HepG2 (cell line): ENCODE measurements around the gene TMX2. TPM values are rescaled to one million over a fixed set of nuclear protein-coding genes. Genes with fewer than 3 reads are reported as not detected.

Experiments used
- ATAC-seq: fragments of 200-7000 bp; cut with Tn5 transposase; 3 replicates; pipeline ENCODE4 v1.9.1; 2020; ENCODE audit warnings: mild to moderate bottlenecking, moderate library complexity
- BruUV-seq: library from RNA; stranded (reverse); fragments of 400-500 nt; replicated peaks from 2 replicates; lab custom pipeline; 2021; lab: Mats Ljungman, UMichigan
- CTCF ChIA-PET: fragments of 300-600 bp; formaldehyde crosslinking; extraction: SDS; loops from one replicate; lab custom pipeline; 2021; ENCODE audit warnings: low total read pairs, inconsistent platforms, low intra/inter-chr PET ratio; lab: Yijun Ruan, JAX
- POLR2A ChIA-PET: fragments of 350-600 bp; sonication (Branson Sonifier 250); formaldehyde crosslinking; loops from one replicate; lab custom pipeline; 2020; ENCODE audit warnings: antibody characterized with exemption, inconsistent platforms; lab: Yijun Ruan, JAX
- DNase-seq: peaks from one replicate; pipeline ENCODE4 v3.0.0-alpha.2; 2015; ENCODE audit warnings: low spot score
- FAIRE-seq: peaks from 3 replicates; lab custom pipeline; 2011; peaks lifted over from hg19 to GRCh38; lab: Jason Lieb, UNC
- H2AFZ ChIP-seq: one replicate; pipeline ENCODE4 v1.6.1; 2011; ENCODE audit warnings: low read length, inconsistent platforms
- H3K27ac ChIP-seq: fragments of 300-600 bp; 3 replicates; pipeline ENCODE4 v1.8.0; 2011; ENCODE audit warnings: mixed run types, mild to moderate bottlenecking, mixed read lengths, low read length, inconsistent platforms; ENCODE audit not compliant: insufficient read depth; ENCODE audit errors: extremely low read length
- H3K27me3 ChIP-seq, 2 experiments: fragments of 200-600 bp in 1 of 2; 2 replicates in 1 of 2; 3 replicates in 1 of 2; pipeline versions ENCODE4 v1.6.0 to v1.8.0; 2011; ENCODE audit warnings: low read length in 2 of 2, mild to moderate bottlenecking in 2 of 2, moderate library complexity in 2 of 2, inconsistent platforms in 1 of 2; ENCODE audit not compliant: insufficient read depth in 2 of 2, control insufficient read depth in 1 of 2
- H3K36me3 ChIP-seq, 2 experiments: fragments of 200-600 bp in 1 of 2; replicated peaks in 1 of 2; 2 replicates in 1 of 2; 3 replicates in 1 of 2; pipeline versions ENCODE4 v1.5.1 to v1.8.0; 2011; ENCODE audit warnings: low read length in 2 of 2, inconsistent platforms in 1 of 2; ENCODE audit not compliant: insufficient read depth in 2 of 2, control insufficient read depth in 1 of 2
- H3K4me1 ChIP-seq: 2 replicates; pipeline ENCODE4 v1.5.1; 2012; ENCODE audit warnings: low read length, inconsistent platforms; ENCODE audit not compliant: insufficient read depth
- H3K4me2 ChIP-seq: 2 replicates; pipeline ENCODE4 v1.6.0; 2011; ENCODE audit warnings: low read depth, low read length, inconsistent platforms
- H3K4me3 ChIP-seq, 3 experiments: fragments of 200-600 bp in 1 of 3; sonication (generic), shearing (Covaris generic) in 1 of 3; replicated peaks in 1 of 3; 2 replicates each; pipeline ENCODE4 v1.5.1; 2011 to 2016; ENCODE audit warnings: low read length in 3 of 3, inconsistent platforms in 2 of 3, low read depth in 2 of 3, mild to moderate bottlenecking in 2 of 3, control low read depth in 1 of 3, mixed read lengths in 1 of 3; ENCODE audit not compliant: insufficient read depth in 1 of 3
- H3K79me2 ChIP-seq: one replicate; pipeline ENCODE4 v1.6.1; 2011; ENCODE audit warnings: low read length, inconsistent platforms; ENCODE audit not compliant: insufficient read depth
- H3K9ac ChIP-seq: 2 replicates; pipeline ENCODE4 v1.6.0; 2011; ENCODE audit warnings: mild to moderate bottlenecking, low read depth, low read length, inconsistent platforms; ENCODE audit not compliant: insufficient read depth
- H3K9me3 ChIP-seq: 2 replicates; pipeline ENCODE4 v1.5.1; 2012; ENCODE audit warnings: mild to moderate bottlenecking, low read length
- H4K20me1 ChIP-seq: 2 replicates; pipeline ENCODE4 v1.6.0; 2011; ENCODE audit warnings: inconsistent platforms, mild to moderate bottlenecking, low read length, moderate library complexity; ENCODE audit not compliant: insufficient read depth
- ARNT ChIP-seq: fragments of 450-650 bp; IDR thresholded peaks from 2 replicates; pipeline ENCODE4 v1.6.1; 2017
- ATF1 ChIP-seq: IDR thresholded peaks from 2 replicates; pipeline ENCODE4 v1.6.1; 2016; ENCODE audit warnings: mild to moderate bottlenecking, control low read depth
- FOSL2 ChIP-seq: sonication (generic); formaldehyde crosslinking; IDR thresholded peaks from 2 replicates; pipeline ENCODE4 v1.4.0; 2020; ENCODE audit warnings: missing genetic modification reagents
- HDAC2 ChIP-seq: sonication (generic); formaldehyde crosslinking; IDR thresholded peaks from 2 replicates; pipeline ENCODE4 v1.4.0; 2020; ENCODE audit warnings: missing genetic modification reagents
- HMGA1 ChIP-seq: sonication (generic); formaldehyde crosslinking; conservative IDR thresholded peaks from 2 replicates; pipeline ENCODE4 v1.4.0; 2020; ENCODE audit warnings: missing genetic modification reagents
- KDM1A ChIP-seq: IDR thresholded peaks from 2 replicates; pipeline ENCODE4 v1.6.1; 2016; ENCODE audit warnings: missing compliant biosample characterization
- KMT2A ChIP-seq: sonication (generic); formaldehyde crosslinking; IDR thresholded peaks from 2 replicates; pipeline ENCODE4 v1.4.0; 2020; ENCODE audit warnings: missing genetic modification reagents
- MIXL1 ChIP-seq: IDR thresholded peaks from 2 replicates; pipeline ENCODE4 v1.6.1; 2016
- POGZ ChIP-seq: sonication (generic); formaldehyde crosslinking; IDR thresholded peaks from 2 replicates; pipeline ENCODE4 v1.4.0; 2020; ENCODE audit warnings: mild to moderate bottlenecking, missing genetic modification reagents
- RXRA ChIP-seq: sonication (generic); formaldehyde crosslinking; IDR thresholded peaks from 2 replicates; pipeline ENCODE4 v1.5.1; 2020; ENCODE audit warnings: missing genetic modification reagents
- TAF15 ChIP-seq: fragments of 200-400 bp; formaldehyde crosslinking; IDR thresholded peaks from one replicate; pipeline ENCODE4 v1.6.1; 2018; ENCODE audit warnings: mild to moderate bottlenecking, low read depth, low read length; ENCODE audit not compliant: poor library complexity, severe bottlenecking
- TEAD3 ChIP-seq: optimal IDR thresholded peaks from 2 replicates; pipeline ENCODE3; 2016; ENCODE audit warnings: borderline replicate concordance
- TOPORS ChIP-seq: sonication (generic); formaldehyde crosslinking; IDR thresholded peaks from 2 replicates; pipeline ENCODE4 v1.8.0; 2023; ENCODE audit warnings: mild to moderate bottlenecking, missing genetic modification reagents
- ZNF121 ChIP-seq: sonication (generic); formaldehyde crosslinking; IDR thresholded peaks from 2 replicates; pipeline ENCODE4 v1.5.0; 2020; ENCODE audit warnings: mild to moderate bottlenecking, missing genetic modification reagents
- ZNF761 ChIP-seq: sonication (generic); formaldehyde crosslinking; conservative IDR thresholded peaks from 2 replicates; pipeline ENCODE4 v1.4.0; 2020; ENCODE audit warnings: mild to moderate bottlenecking, missing genetic modification reagents
- WGBS: methylation state at CpG from one replicate; pipeline ENCODE4 v1.1.6; 2017; ENCODE audit warnings: low lambda C conversion rate; 5-methylcytosine and 5-hydroxymethylcytosine counted together
- in situ Hi-C: cut with HindIII; loops from 2 replicates; pipeline ENCODE4 v1.10.0; 2017; ENCODE audit warnings: low pct_unique_long_range_greater_than_20kb; ENCODE audit not compliant: extremely low pct_ligation_motif_present
- intact Hi-C: fragments of 100-400 bp; cut with micrococcal nuclease; formaldehyde crosslinking; loops from one replicate; pipeline ENCODE4 v1.10.0; 2022; ENCODE audit not compliant: unreplicated experiment
- polyA plus RNA-seq, 8 experiments: library from polyadenylated mRNA; depleted of rRNA in 3 of 8; stranded (reverse) in 7 of 8; unstranded in 1 of 8; fragments of >200 nt; fragmentation: Illumina TruSeq in 4 of 8; extraction: Trizol in 4 of 8; gene quantifications; 2 replicates each; pipeline versions ENCODE4 v1.2.1 to v1.2.3, GENCODE V29; 2011 to 2016; ENCODE audit warnings: low read depth in 4 of 8, missing spikeins in 1 of 8, mixed read lengths in 1 of 8; ENCODE audit not compliant: insufficient read depth in 1 of 8
- total RNA-seq, 5 experiments: library from RNA; depleted of rRNA; stranded (reverse); fragments of >200 nt; fragmentation: Illumina TruSeq; extraction: Trizol; gene quantifications; 2 replicates each; pipeline ENCODE4 v1.2.3, GENCODE V29; 2016; ENCODE audit warnings: low read depth in 1 of 5
- TF ChIP-seq, protein P1 (sequence below): sonication (generic); formaldehyde crosslinking; IDR thresholded peaks from 2 replicates; pipeline ENCODE4 v1.5.0; 2020; ENCODE audit warnings: mild to moderate bottlenecking, missing genetic modification reagents

TMX2 gene
- total and polyA plus RNA-seq, 2 of the 13 experiments (the other 11 are each of a cell fraction or from before 2014, with no cell fraction given): 84.5 to 129 TPM

DNA sequence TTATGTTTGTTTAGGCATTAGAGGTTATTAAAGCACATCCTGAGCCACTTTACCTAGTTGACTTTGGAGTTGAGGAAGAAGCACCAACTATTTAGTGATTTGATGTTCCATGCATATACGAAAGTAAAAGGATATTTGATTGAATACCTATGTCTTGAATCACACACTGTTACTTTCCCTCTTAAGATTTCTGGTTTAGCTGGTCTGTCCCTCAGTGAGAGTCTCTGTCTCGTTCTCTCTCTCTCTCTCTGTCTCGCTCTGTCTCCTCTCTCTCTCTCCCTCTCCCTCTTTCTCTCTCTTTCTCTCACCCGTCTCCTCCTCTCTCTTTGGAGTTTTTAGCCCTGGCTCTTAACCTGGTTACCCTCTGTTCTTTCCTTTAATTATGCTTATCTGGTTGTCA is 60.2 kb downstream of the TMX2 start:
- ATAC-seq: no peak
- BruUV-seq: no TSS peak
- CTCF ChIA-PET: no interaction called here
- in situ Hi-C loops (no loop called here), intact Hi-C loops (no loop called here)
- peaks cover 96% of the 10 kb centered on the region for H3K4me1 ChIP-seq
- no peak overlapping the region for H2AFZ ChIP-seq
- no peaks in the 10 kb centered on the region for H3K9me3 ChIP-seq
- H3K27ac ChIP-seq: no peak overlapping the region
- no peak for TF ChIP-seq ATF1 (CRISPR knock-in tag)
- TF ChIP-seq ARNT: no peak
- TF ChIP-seq RXRA (CRISPR knock-in tag): no peak
- TF ChIP-seq TEAD3: no peak
- TF ChIP-seq HDAC2 (CRISPR knock-in tag): no peak
- TF ChIP-seq KMT2A (CRISPR knock-in tag): no peak
- no peak for TF ChIP-seq KDM1A
- TF ChIP-seq TOPORS (CRISPR knock-in tag): no peak
- TF ChIP-seq HMGA1 (CRISPR knock-in tag): no peak
- no peak for TF ChIP-seq TAF15
- TF ChIP-seq MIXL1 (CRISPR knock-in tag): no peak
- no peak overlapping the region for H3K4me3 ChIP-seq
- POLR2A ChIA-PET: interaction anchor here (0.7 to 11.1 kb wide), 2 partner anchors 8 to 27 kb away, joined by 4 to 215 read pairs; partner anchors contain the start of gene CTNND1
- H3K27me3 ChIP-seq: no peaks in the 10 kb centered on the region
- H3K9ac ChIP-seq: no peak overlapping the region
- WGBS: 88% methylated on average over 4 of the region's 4 CpGs
- no peak overlapping the region for H3K4me2 ChIP-seq
- peaks cover 55% of the 10 kb centered on the region for H4K20me1 ChIP-seq
- H3K79me2 ChIP-seq: peaks cover 92% of the 10 kb centered on the region
- no peak for DNase-seq
- H3K36me3 ChIP-seq: no peaks in the 10 kb centered on the region; a peak in 4 of 5 replicates
- FAIRE-seq: no peak

DNA sequence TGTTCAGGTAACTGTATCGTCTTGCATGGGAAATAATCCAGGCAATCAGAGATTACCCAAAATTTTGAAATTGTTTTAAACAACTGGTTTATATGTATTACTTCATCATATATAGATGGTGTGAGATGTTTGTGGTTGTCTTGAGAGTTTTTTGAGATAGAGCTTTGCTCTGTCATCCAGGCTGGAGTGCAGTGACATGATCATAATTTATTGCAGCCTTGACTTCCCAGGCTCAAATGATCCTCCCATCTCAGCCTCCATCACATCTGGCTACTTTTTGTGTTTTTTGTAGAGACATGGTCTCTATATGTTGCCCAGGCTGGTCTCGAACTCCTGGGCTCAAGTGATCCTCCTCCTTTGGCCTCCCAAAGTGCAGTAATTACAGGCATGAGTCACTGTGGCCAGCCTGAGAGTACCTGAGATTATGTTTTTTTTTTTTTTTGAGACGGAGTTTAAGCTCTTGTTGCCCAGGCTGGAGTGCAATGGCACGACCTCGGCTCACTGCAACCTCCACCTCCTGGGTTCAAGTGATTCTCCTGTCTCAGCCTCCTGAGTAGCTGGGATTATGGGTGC is 60.7 kb downstream of the TMX2 start:
- in situ Hi-C loops: no loop called here
- no peak for ATAC-seq
- H4K20me1 ChIP-seq: peaks cover 56% of the 10 kb centered on the region
- TF ChIP-seq ZNF121 (CRISPR knock-in tag): 0 out of 2 replicates have a peak, but pooled peaks have one; percentile 5
- TF ChIP-seq ZNF761: no peak
- peak; percentile 44 for TF ChIP-seq FOSL2 (CRISPR knock-in tag)
- TF ChIP-seq, protein P1, sequence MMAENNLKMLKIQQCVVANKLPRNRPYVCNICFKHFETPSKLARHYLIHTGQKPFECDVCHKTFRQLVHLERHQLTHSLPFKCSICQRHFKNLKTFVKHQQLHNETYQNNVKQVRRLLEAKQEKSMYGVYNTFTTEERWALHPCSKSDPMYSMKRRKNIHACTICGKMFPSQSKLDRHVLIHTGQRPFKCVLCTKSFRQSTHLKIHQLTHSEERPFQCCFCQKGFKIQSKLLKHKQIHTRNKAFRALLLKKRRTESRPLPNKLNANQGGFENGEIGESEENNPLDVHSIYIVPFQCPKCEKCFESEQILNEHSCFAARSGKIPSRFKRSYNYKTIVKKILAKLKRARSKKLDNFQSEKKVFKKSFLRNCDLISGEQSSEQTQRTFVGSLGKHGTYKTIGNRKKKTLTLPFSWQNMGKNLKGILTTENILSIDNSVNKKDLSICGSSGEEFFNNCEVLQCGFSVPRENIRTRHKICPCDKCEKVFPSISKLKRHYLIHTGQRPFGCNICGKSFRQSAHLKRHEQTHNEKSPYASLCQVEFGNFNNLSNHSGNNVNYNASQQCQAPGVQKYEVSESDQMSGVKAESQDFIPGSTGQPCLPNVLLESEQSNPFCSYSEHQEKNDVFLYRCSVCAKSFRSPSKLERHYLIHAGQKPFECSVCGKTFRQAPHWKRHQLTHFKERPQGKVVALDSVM (CRISPR knock-in tag): peak; percentile 72
- no peak for TF ChIP-seq POGZ (CRISPR knock-in tag)
- TSS peak; percentile 28 for BruUV-seq
- H3K4me1 ChIP-seq: peaks cover 96% of the 10 kb centered on the region
- H3K27ac ChIP-seq: no peak overlapping the region
- no peaks in the 10 kb centered on the region for H3K9me3 ChIP-seq
- ChIA-PET CTCF (no interaction called here), POLR2A (interaction anchor here (11.1 kb wide), 1 partner anchor 9 kb away, joined by 215 read pairs; the partner anchor contains the start of gene CTNND1)
- no peak overlapping the region for H3K4me2 ChIP-seq
- intact Hi-C loops: no loop called here
- no peak overlapping the region for H3K9ac ChIP-seq
- no peaks in the 10 kb centered on the region; a peak in 3 of 5 replicates for H3K36me3 ChIP-seq
- DNase-seq: no peak
- WGBS: 87% methylated on average over 5 of the region's 5 CpGs
- H3K4me3 ChIP-seq: no peak overlapping the region
- no peak overlapping the region for H2AFZ ChIP-seq
- H3K79me2 ChIP-seq: peaks cover 89% of the 10 kb centered on the region
- no peaks in the 10 kb centered on the region for H3K27me3 ChIP-seq
- FAIRE-seq: no peak
